Heart right ventricle (tissue), 16 donors: ENCODE measurements around the gene C18orf54. TPM values are rescaled to one million over a fixed set of nuclear protein-coding genes. Genes with fewer than 3 reads are reported as not detected.

Experiments used
- ATAC-seq, 8 donors: fragments of 200-7000 bp; cut with Tn5 transposase; one replicate each; pipeline ENCODE4 v1.9.1; 2020; ENCODE audit warnings: mild to moderate bottlenecking in 8 of 8, moderate library complexity in 8 of 8, moderate number of reproducible peaks in 1 of 8
- DNase-seq, 2 donors: peaks; one replicate each; pipeline ENCODE4 v3.0.0-alpha.2; 2020
- H3K27ac ChIP-seq, 10 donors: fragments of 200-600 bp; sonication (generic) in 2 of 10; one replicate each; pipeline versions ENCODE4 v1.5.0 to v1.8.0; 2020 to 2022; ENCODE audit warnings: mild to moderate bottlenecking in 3 of 10
- H3K27me3 ChIP-seq, 7 donors: fragments of 200-600 bp; one replicate each; pipeline ENCODE4 v1.8.0; 2021 to 2022; ENCODE audit warnings: mild to moderate bottlenecking in 2 of 7
- H3K36me3 ChIP-seq, 9 donors: fragments of 200-600 bp; sonication (generic) in 1 of 9; one replicate each; pipeline versions ENCODE4 v1.5.0 to v1.8.0; 2020 to 2022; ENCODE audit warnings: mild to moderate bottlenecking in 2 of 9
- H3K4me1 ChIP-seq, 9 donors: fragments of 200-600 bp; sonication (generic) in 1 of 9; one replicate each; pipeline versions ENCODE4 v1.5.0 to v1.8.0; 2020 to 2022; ENCODE audit warnings: mild to moderate bottlenecking in 4 of 9
- H3K4me3 ChIP-seq, 10 donors: fragments of 200-600 bp; sonication (generic) in 2 of 10; one replicate each; pipeline versions ENCODE4 v1.5.0 to v1.8.0; 2020 to 2022; ENCODE audit warnings: mild to moderate bottlenecking in 7 of 10, moderate library complexity in 2 of 10
- H3K9me3 ChIP-seq, 11 donors: fragments of 200-600 bp in 10 of 11; sonication (generic) in 2 of 11; one replicate each; pipeline versions ENCODE4 v1.5.0 to v1.8.0; 2013 to 2022; ENCODE audit warnings: mild to moderate bottlenecking in 2 of 11, control low read depth in 1 of 11, moderate library complexity in 1 of 11
- CTCF ChIP-seq, 9 donors: fragments of 200-600 bp; sonication (generic) in 2 of 9; IDR thresholded peaks; one replicate each; pipeline versions ENCODE4 v1.5.0 to v1.8.0; 2021 to 2022; ENCODE audit warnings: antibody characterized with exemption in 9 of 9, mild to moderate bottlenecking in 5 of 9, moderate library complexity in 1 of 9
- WGBS, 2 donors: extraction: QIAGEN DNeasy Blood & Tissue Kit; methylation state at CpG; one replicate each; pipeline ENCODE4 v1.1.7; 2013; ENCODE audit warnings: inconsistent platforms in 1 of 2; 5-methylcytosine and 5-hydroxymethylcytosine counted together
- intact Hi-C, 10 donors: fragments of 100-400 bp; cut with DNase I; formaldehyde crosslinking; loops; one replicate each; pipeline versions ENCODE4 v1.11.1 to v1.14.2; 2022
- polyA plus RNA-seq, 2 donors: library from polyadenylated mRNA; stranded (reverse); fragments of 200-250 nt; gene quantifications; one replicate each; pipeline ENCODE4 v1.2.3, GENCODE V29; 2013
- total RNA-seq, 10 donors: library from RNA; stranded (reverse); fragmentation: NEBNext Ultra II Directional in 3 of 10; extraction: Animal tissue kit (Norgen Biotek cat#: 25700) in 3 of 10; gene quantifications; one replicate each; pipeline versions ENCODE4 v1.2.1 to v1.2.4, GENCODE V29; 2021 to 2023
- donor health status: Arrhythmogenic right ventricular cardiomyopathy.
- donor health status: ischemic (EF 13 %, LVEDD 7.1; RV severe dilation, severe dysfunction).
- donor health status: healthy with polysubstance abuse.
- donor health status: DM: no; HTN: yes; CAD: no.
- donor health status: DM: no; HTN: no; CAD: no.
- donor health status: ischemic (EF 25% LVEDD 6.9; RV normal size, moderate dysfunction).
- donor health status: ischemic (EF 25% LVEDD 5.7; RV mildly dilated, moderate dysfunction).
- donor health status: healthy.
- donor health status: DM: yes; HTN: yes; CAD: no.
- donor health status: Ischemic cardiomyopathy.
- donor health status: ischemic (EF 35%, LVEDD 5.7; RV mildly dilated, moderate dysfunction).
- donor health status: nonischemic (EF 11% LVEDD 7.7; RV severe dilation, severe dysfunction).
- donor health status: DM: yes; HTN: yes; CAD: no.
- donor health status: PGD.
- donor health status: ischemic (EF 29% LVEDD 5.4; RV normal size, mild dysfunction).
- donor health status: nonischemic (EF 23%, LVEDD 6.1; RV moderate dilation, normal function).

The C18orf54 gene
- total and polyA plus RNA-seq, 12 donors: 0.45 to 2.9 (median 0.90) TPM

DNA sequence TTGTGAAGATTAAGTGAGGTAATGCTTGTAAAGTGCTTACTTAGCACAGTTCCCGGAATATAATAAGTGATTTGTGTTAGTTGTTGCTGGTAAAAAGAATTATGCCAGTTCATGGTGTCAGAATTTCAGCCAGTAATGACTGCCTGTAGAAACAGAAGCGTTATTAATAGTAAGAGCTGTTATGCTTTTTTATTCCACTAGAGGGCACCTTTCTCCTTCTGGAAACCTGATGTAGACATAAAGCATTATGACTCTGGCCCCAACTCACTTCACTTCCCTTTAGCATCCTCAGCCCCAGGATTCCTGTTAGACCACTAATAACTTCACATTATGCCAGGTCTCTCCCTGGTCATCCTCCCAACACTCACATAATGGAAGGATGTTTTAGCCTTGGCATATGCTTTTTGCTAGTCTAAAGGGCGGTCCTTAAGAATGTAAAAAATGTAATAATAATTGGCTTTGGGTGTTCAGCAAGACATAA is 34.9 kb downstream of the C18orf54 start:
- no peak overlapping the region for H3K4me3 ChIP-seq
- no peaks in the 10 kb centered on the region for H3K36me3 ChIP-seq
- 33% methylated on average over 3 of the region's 3 CpGs for WGBS, 2 donors
- TF ChIP-seq CTCF (IDR thresholded peaks at IDR 0.05): peak; percentile 56 to 78 (median 73)
- H3K9me3 ChIP-seq: no peaks in the 10 kb centered on the region
- no peaks in the 10 kb centered on the region for H3K27me3 ChIP-seq
- peaks cover 0 to 7% (median 0%) of the 10 kb centered on the region in 9 donors for H3K4me1 ChIP-seq
- intact Hi-C loops: loop anchor here in 4 of 10 donors (5.0 to 10.0 kb wide), 4 partner anchors 252 to 590 kb away; no protein-coding TSS in a partner anchor
- ATAC-seq (peak in 2 of 8 donors; percentile 34 to 35), DNase-seq (no peak)
- no peak overlapping the region for H3K27ac ChIP-seq

GRCh38 chr18:54393648-54394294 is 36.1 kb downstream of the C18orf54 start:
- intact Hi-C loops: loop anchor here in 4 of 10 donors (5.0 to 10.0 kb wide), 4 partner anchors 251 to 589 kb away; no protein-coding TSS in a partner anchor

DNA sequence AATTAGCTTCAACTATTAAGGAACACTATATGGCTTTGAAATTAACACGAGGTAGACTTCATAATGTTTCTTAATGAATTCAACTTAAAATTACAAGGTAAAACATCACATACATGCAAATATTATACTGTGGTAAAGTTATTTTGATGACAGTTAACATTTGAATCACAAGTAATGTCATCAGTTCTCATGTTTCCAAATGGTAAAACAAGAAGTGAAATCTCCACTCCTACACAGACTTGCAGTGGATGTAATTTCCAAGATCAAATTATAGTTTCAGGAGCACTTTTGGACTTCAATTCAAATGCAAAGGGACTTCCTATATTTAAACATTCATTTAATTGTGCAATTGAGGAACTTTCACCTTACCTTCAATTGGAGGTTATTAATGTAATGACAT is 39.1 kb downstream of the C18orf54 start:
- WGBS, 2 donors: 84 to 93% methylated on average over 1 of the region's 1 CpG
- H3K36me3 ChIP-seq: no peaks in the 10 kb centered on the region
- no peak overlapping the region for H3K4me3 ChIP-seq
- H3K27ac ChIP-seq: no peak overlapping the region
- ATAC-seq (no peak), DNase-seq (no peak)
- intact Hi-C loops: loop anchor here in 3 of 10 donors (5.0 to 10.0 kb wide), 3 partner anchors 248 to 278 kb away; no protein-coding TSS in a partner anchor
- no peaks in the 10 kb centered on the region for H3K4me1 ChIP-seq
- H3K9me3 ChIP-seq: no peaks in the 10 kb centered on the region
- TF ChIP-seq CTCF (IDR thresholded peaks at IDR 0.05): no peak
- no peaks in the 10 kb centered on the region for H3K27me3 ChIP-seq

More at GRCh38 chr18:54393648-54394294, 36.1 kb downstream of the C18orf54 start:
- Histone ChIP-seq H3K27ac (no peak overlapping the region), H3K9me3 (no peaks in the 10 kb centered on the region), H3K4me1 (peaks cover 0 to 3% (median 0%) of the 10 kb centered on the region in 9 donors), H3K4me3 (no peak overlapping the region), H3K36me3 (no peaks in the 10 kb centered on the region), H3K27me3 (no peaks in the 10 kb centered on the region)
- 75 to 81% methylated on average over 1 of the region's 1 CpG for WGBS, 2 donors
- no peak for TF ChIP-seq CTCF (IDR thresholded peaks at IDR 0.05)
- DNase-seq: no peak
- no peak for ATAC-seq

DNA sequence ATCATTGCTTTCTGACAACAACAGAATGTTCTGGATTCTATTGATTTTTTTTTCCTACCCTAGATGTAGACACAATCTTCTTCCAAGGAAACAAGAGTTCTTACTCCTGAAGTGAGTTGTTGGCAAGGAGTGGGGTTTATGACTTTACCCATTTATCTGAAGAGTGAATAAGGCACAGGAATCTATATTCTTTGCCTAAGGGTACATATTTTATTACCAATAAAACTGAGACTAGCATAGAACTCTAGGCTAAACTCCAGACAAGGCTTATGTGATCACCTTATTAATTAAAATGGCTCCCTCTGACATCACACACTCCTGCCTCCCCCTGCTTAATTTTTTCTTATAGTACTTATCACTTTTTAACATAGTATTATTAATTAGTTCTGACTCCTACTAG is 47.6 kb downstream of the C18orf54 start:
- no peak for ATAC-seq
- Histone ChIP-seq H3K4me3 (no peak overlapping the region), H3K36me3 (no peaks in the 10 kb centered on the region), H3K27ac (no peak overlapping the region), H3K27me3 (peaks cover 0 to 10% (median 0%) of the 10 kb centered on the region in 7 donors), H3K9me3 (no peaks in the 10 kb centered on the region), H3K4me1 (no peaks in the 10 kb centered on the region)
- no peak for TF ChIP-seq CTCF (IDR thresholded peaks at IDR 0.05)
- intact Hi-C loops: no loop called here
- DNase-seq: no peak
